ENCODE data around the gene WWC2.
A peak's percentile ranks its signal among the peaks of the same experiment; 100 is the strongest.

Gene WWC2

DNA sequence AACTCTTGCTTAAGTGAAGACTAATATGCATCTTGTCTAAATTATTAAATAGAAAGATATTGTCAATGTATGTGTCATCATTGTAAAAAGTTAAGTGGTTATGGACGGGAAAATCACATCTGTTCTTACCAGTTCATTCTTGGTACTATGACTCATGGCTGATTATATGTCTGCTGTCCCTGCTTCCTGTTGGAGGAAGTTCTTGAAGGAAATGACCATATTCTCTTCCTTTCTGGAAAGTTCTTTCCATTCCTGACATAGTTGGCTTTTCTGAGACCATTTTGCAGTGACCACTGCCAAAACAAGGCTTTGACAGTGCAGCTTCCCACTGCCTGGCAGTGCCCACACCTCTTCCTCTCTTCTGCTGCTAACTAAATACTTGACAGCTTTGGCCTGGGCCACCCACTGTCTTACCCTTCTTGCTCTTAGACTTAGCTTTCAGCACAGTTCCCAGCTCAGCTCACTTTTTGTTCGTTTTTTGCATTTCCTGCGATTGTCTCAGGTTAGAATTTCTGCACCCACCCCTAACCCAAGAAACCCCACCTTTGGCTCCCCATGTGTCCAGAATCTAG, 236.4 kb downstream of the WWC2 start:
- DNase-seq = peak; percentile 63

- peak; percentile 45 for DNase-seq
Measured at GRCh38 chr4:183337349-183337748, 238.3 kb downstream of the WWC2 start.

DNA sequence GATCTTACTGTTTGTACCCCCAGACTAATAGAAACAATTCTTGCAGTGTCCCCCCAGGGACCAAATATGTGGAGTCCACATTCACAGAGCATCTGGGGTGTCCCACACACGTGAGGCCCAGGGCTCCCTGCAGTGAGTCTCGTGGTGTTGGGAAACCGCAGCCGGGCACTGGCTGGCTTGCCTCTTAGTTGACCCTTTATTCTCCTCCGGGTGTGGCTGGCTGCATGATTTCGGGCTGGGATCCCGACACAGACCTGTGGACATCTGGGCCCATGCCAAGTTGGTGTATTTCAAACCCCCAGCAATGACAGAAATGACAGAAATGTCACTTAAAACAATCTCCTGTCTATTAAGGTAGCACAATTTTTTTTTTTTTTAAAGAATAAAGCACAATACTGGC, 238.8 kb downstream of the WWC2 start:
- DNase-seq = peak; percentile 40

GRCh38 chr4:183342541-183343533, 243.8 kb downstream of the WWC2 start:
- DNase-seq = peak; percentile 49

DNA sequence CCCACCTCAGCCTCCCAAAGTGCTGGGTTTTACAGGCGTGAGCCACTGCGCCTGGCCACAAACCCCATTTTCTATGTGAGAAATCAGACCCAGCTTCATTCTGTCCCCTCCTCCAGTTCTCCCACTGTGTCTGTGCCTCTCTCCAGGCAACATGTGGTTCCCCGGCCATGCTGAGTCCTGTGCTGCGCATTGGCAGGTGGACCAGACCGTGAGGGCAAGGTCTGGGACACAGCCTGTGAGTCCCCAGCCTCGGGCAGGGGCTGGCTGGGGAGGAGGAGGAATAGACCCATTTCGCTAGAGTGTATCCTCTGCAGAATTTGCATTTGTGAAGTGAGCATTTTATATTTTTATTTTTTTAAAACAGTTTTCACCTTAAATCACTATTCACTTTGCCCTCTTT, 244.7 kb downstream of the WWC2 start:
- DNase-seq = no peak

- DNase-seq = no peak
Measured at GRCh38 chr4:183344523-183345255, 245.6 kb downstream of the WWC2 start.

DNA sequence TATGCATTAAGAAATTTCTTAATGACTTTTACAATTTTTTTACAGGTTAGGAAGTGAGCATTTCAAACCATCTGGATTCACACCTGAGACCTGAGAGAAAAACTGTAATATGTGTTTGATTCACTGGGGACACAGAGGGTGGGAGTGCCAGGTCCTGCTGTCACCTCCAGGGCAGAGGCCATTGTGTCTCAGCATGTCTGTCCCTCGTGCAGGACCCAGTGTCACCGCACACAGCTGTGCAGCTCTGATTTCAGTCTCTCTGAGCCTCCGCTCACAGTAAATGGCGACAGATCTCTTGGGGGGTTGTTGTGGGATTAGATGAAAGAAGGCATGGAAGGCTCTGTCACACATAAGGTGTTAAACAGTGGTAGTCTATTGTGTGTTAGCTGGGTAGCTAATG, 246.2 kb downstream of the WWC2 start:
- no peak for DNase-seq

GRCh38 chr4:183347146-183347545, 248.1 kb downstream of the WWC2 start:
- no peak for DNase-seq

- DNase-seq = no peak
Measured at GRCh38 chr4:183347566-183347965, 248.5 kb downstream of the WWC2 start.

- DNase-seq = no peak
Measured at GRCh38 chr4:183348136-183348535, 249.1 kb downstream of the WWC2 start.

- DNase-seq = peak; percentile 53
Measured at GRCh38 chr4:183348706-183349659, 249.9 kb downstream of the WWC2 start.

- DNase-seq = peak; percentile 14
Measured at GRCh38 chr4:183349673-183350072, 250.6 kb downstream of the WWC2 start.

DNA sequence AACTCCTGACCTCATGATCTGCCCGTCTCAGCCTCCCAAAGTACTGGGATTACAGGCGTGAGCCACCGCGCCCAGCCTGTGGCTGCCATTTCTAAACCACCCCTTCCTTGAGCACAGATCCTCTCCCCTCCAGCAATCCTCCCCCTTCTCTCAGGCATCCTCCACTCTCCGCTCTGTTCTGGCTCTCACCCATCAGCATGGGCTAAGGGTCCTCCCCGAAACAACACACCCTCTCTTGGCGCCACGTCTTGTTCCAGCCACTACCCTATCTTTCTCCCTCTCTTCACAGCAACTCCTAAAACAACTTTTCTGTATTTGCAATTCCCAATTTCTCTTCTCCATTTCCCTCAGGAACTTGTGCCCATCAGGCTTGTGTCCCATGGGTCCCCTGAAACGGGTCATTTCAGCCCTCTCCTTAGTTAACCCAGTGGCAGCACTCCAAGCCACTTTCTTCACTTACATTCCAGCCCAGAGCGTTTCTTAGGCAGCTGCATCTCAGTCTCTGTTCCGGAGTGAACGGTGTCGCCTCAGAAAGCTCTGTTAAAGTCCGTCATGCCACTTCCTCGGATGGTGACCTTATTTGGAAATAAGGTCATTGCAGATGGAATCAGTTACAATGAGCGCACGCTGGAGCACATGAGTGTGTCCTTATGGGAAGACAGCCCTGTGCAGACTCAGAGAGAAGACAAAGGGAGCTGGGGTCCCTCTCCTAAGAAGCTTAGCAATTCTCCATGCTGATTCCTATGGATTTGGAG, 251.4 kb downstream of the WWC2 start:
- DNase-seq = peak; percentile 30

- DNase-seq = peak; percentile 17
Measured at GRCh38 chr4:183352546-183352945, 253.5 kb downstream of the WWC2 start.

GRCh38 chr4:183353557-183353956, 254.5 kb downstream of the WWC2 start:
- DNase-seq = peak; percentile 32

DNA sequence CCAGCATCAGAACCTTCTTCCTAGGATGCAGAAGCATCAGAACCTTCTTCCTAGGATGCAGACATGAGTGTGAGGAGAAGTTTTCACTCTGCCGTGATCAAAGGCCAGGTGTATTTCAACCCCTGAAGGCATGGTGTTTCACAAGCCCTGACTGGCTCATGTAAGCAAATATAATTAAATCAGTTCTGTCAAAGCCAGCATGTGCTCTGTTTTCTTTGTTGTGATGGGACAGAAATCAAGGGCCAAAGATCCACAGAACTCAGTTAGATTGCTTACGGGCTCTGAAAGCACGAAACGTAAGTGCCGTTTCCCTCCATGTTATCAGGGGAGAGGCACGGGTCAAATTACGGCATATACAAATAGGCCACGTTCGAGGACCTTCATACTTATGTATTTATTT, 255.2 kb downstream of the WWC2 start:
- no peak for DNase-seq

DNA sequence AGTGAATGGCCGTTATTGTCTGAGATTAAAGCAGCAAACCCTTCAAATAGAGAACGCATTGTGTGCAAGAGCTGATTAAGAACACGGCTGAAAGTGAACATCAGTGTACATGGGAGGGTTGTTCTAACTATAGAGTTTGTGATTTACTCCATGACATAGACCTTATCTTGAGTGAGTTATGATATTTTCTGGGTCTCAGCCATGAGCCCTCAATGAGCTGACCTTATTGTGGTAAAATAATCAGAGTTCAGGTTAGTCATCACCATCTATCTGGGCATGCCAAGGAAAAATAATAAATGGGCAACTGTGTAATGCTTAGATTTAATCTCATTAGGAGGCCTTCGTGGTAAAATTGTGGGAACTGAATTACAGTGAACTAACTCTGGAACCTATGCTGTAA, 256.3 kb downstream of the WWC2 start:
- DNase-seq = no peak

GRCh38 chr4:183356173-183356830, 257.2 kb downstream of the WWC2 start:
- no peak for DNase-seq

GRCh38 chr4:183356931-183357675, 258.0 kb downstream of the WWC2 start:
- no peak for DNase-seq

GRCh38 chr4:183358215-183358755, 259.2 kb downstream of the WWC2 start:
- no peak for DNase-seq
